HG03108 (cell line): ENCODE results near the gene MRFAP1.
A peak's percentile ranks its signal among the peaks of the same experiment; 100 is the strongest.

Source experiments
- ATAC-seq: cut with Tn5 transposase; IDR thresholded peaks from one replicate; pipeline ENCODE4 v1.9.1; 2021; ENCODE audit warnings: moderate library complexity; ENCODE audit not compliant: unreplicated experiment

The MRFAP1 gene

GRCh38 chr4:6640292-6641163 lies at the start of gene MRFAP1:
Gene MRFAP1, plus strand, starts transcription at chr4:6640685. Its CDS starts 178 bp downstream, at chr4:6640863.
- peak; percentile 80 for ATAC-seq

GRCh38 chr4:6591313-6591712 lies 49.2 kb upstream of the MRFAP1 start:
- ATAC-seq: no peak

DNA sequence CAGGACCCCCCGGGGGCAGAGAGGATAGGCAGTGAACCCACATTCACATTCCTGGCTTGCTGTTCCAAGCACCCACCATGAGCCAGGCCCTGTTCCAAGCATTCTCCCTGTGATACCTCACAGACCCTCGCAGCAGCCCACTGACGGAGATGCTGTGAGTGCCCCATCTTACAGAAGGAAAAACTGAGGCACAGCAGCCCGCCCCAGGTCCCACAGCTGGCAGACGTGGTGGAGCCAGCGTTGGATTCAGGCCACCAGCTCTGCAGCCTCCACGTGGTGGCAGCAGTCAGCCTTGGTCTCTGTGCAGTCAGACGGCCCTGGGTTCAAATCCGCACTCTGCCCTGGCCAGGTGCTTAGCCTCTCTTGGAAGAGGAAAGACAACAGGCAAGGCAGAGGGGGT lies 48.7 kb upstream of the MRFAP1 start:
- ATAC-seq: no peak

DNA sequence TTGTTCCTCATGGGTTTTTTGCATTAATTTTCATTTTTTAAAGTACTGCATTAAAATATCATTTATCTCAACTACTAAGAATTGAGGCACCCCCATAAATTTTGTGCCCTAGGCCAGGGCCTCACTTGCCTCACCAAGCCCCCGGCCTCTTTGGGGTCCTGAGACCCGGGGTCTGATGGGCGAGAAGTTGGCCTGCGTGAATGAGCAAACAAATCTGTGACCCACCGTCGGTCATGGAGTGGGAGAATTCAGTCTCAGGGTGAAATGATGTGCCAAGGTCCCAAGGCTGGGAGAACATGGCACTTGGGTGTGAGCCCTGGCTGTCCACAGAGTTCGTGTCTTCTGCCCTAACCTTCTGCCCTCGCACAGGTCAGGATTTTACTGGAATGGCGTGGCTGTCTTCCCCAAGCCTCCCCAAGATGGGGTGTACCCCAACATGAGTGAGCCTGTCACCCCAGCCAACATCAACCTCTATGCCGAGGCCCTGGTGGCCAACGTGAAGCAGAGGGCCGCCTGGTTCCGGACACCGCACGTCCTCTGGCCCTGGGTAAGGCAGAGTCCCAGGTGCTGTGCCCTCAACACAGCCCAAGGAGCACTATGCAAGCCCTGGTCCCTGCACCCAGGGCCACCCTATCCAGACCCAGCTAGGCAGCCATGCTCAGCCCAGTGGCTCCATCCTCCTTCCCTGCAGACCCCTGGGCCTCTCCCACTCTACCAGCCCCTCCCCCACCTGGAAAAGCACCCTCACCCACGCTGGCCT lies 47.5 kb upstream of the MRFAP1 start:
- no peak for ATAC-seq

DNA sequence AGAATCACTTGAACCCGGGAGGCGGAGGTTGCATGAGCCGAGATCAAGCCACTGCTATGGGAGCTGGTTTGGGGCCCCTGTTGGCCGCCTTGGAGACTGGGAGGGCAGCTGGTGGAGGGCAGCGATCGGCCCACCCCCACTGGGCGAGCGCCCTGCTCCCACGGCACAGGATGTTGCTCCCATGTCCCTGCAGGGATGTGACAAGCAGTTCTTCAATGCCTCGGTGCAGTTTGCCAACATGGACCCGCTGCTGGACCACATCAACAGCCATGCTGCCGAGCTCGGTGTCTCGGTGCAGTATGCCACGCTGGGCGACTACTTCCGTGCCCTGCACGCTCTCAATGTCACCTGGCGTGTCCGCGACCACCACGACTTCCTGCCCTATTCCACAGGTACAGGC lies 46.1 kb upstream of the MRFAP1 start:
- no peak for ATAC-seq

GRCh38 chr4:6594826-6595355 lies 45.6 kb upstream of the MRFAP1 start:
- ATAC-seq: no peak

DNA sequence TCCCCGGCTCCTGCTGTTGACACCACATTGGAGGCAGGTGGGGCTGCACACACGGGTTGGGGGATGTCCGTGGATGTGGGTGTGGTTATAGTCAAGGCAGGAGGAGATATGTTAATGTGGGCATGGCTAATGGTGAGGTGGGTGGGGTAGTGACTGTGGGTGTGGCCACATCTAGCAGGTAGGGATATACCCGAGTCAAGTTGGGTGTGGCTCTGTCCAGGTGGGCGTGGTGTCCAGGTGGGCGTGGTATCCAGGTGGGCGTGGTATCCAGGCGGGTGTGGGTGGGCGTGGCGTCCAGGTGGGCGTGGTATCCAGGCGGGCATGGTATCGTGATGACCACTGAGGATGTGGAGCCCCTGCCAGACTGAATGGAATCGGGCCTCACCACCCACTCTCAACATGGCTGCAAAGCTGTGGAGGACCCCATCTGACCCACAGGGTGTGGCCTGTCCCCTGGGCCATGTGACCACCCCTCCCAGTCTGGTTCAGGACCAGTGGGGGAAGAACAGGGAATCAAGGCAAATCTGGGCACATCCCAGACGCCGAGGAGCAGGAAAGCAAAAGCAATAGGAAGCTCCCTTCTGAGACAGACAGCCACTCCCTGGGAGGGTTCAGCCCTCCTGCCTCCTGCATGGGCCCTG lies 44.5 kb upstream of the MRFAP1 start:
- ATAC-seq: no peak

DNA sequence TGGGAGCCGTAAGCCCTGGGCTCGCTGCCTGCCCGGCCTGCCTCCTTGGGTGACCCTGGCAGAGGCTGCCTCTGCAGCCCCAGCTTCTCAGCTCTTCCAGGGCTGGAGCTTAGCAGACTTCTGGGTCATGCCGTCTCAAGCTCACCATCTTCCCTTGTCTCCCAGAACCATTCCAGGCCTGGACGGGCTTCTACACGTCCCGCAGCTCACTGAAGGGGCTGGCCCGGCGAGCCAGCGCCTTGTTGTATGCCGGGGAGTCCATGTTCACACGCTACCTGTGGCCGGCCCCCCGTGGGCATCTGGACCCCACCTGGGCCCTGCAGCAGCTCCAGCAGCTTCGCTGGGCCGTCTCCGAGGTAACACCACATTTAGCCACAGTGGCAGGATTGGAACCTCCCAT lies 43.5 kb upstream of the MRFAP1 start:
- no peak for ATAC-seq

DNA sequence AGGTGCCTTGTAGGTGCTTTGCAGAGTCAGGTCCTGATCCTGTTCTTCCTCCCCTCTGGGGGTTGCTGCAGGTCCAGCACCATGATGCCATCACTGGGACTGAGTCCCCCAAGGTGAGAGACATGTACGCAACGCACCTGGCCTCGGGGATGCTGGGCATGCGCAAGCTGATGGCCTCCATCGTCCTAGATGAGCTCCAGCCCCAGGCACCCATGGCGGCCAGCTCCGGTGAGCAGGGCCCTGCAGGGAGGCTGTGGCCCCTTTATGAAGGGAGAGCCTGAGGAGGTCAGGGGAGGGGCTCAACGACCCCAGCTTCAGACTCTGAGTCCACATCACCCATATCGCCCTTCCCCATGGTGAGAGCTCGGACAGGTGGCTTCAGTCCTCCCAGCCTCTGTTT lies 42.4 kb upstream of the MRFAP1 start:
- no peak for ATAC-seq

DNA sequence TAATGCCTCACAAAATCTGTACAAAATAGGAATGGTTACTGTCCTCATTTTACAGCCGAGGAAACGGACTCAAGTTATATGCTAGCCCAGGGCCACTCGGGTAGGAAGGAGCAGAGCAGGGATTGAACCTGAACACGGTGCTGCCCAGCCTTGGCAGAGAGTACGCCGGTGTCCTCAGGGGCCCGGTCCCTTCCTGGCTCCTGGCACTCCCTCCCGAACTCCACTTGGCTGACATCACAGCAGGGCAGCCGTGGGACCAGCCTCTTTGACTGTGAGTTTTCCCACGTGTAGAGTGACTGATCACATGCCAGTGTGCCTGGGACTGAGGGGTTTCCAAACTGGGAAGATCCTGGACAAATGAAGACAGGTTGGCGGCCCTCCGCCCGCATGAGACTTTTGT lies 41.8 kb upstream of the MRFAP1 start:
- no peak for ATAC-seq

GRCh38 chr4:6601661-6602250 lies 38.7 kb upstream of the MRFAP1 start:
- ATAC-seq: no peak

DNA sequence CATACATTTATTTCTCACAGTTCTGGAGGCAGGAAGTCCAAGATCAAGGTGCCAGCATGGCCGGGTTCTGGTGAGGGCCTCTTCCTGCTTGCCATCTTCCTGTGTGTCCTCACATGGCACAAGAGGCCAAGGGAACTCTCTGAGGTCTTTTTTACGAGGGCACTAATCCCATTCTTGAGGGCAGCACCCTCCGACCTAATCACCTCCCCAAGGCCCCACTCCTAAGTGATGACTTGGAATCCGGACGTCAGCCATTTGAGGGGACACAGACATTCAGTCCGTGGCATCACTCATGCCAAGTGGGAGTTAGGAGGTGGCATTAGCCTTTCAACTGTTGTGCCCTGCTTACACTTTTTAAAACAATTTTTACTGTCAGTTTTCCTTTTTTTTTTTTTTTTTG lies 38.2 kb upstream of the MRFAP1 start:
- no peak for ATAC-seq

DNA sequence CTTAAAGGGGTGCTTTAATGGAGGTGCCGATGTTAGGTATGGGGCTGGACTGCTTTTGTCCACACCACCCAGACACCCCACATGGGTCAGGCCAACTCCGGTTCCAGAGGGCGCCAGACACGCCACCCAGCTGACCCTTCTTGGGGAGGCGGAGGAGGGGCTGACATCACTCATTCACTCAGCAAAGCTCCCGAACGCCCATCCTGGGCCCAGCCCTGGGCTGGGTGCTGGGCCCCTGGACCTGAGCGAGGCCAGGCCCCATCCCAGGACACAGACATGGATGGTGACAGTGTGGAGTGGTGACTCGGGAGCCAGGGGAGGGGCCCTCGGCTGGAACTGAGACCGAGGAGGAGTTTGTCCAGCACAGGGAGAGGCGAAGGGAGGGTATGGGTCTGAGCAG lies 37.4 kb upstream of the MRFAP1 start:
- ATAC-seq: no peak

DNA sequence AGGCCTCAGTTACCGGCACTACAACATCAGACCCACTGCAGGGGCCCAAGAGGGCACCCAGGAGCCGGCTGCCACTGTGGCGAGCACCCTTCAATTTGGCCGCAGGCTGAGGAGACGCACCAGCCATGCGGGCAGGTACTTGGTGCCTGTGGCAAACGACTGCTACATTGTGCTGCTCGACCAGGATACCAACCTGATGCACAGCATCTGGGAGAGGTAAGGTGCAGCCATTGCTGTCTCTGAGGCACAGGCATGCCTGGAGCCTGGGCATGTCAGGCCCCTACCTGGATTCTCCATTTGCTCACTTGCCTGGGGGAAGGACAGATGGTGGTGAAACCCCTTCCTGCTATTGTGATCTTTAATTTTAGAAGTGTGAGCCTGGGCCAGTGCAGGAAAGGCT lies 35.4 kb upstream of the MRFAP1 start:
- no peak for ATAC-seq

- no peak for ATAC-seq
These were observed 34.9 kb upstream of the MRFAP1 start for GRCh38 chr4:6605605-6606004.

- ATAC-seq: no peak
These were observed 33.8 kb upstream of the MRFAP1 start for GRCh38 chr4:6606465-6607235.

DNA sequence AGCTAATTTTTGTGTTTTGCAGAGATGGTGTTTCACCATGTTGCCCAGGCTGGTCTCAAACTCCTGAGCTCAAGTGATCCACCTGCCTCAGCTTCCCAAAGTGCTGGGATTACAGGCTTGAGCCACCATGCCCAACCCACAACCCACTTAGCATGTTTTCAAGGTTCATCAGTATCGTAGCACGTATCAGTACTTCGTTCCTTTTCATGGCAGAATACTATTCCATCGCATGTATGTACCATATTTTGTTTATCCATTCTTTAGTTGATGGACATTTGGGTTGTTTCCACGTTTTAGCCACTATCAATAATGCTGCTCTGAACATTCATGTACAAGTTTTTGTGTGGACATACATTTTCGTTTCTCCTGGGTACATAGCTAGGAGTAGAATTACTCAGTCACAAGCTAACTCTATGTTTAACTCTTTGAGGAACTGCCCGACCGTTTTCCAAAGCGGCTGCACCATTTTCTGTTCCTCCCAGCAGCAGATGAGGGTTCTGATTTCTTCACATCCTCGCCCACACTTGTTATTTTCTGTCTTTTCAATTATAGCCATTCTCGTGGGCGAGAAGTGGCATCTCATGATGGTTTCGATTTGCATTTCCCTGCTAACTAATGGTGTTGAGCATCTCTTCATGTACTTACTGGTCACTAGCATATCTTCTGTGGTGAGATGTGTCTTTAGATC lies 33.0 kb upstream of the MRFAP1 start:
- ATAC-seq: no peak

DNA sequence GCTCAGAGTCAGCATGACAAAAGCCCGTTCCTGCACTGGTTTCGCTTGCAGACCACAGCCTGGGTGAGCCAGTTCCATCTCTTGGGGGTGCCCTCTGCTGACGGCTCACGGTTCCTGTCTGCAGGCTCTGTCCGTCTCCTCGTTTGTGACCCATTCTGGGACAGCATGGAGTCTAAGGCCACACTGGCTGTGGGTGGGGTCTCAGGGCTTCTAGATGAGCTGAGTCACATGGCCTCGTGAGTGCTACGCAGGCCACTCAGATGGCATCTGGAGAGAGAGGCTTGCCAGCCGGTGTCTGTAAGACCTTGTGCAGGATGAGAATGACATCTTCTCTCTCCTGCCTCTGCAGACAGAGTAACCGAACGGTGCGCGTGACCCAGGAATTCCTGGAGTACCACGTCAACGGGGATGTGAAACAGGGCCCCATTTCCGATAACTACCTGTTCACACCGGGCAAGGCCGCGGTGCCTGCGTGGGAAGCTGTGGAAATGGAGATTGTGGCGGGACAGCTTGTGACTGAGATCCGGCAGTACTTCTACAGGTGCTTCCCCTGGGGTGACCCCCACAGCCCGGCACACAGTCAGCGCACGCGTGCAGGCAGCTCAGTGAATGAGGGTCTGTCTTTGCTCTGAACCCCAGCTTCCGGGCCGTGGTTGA lies 31.6 kb upstream of the MRFAP1 start:
- ATAC-seq: no peak

- ATAC-seq: no peak
These were observed 30.9 kb upstream of the MRFAP1 start for GRCh38 chr4:6609415-6610079.
